HG03442 (cell line): Measurements from ENCODE around the gene CYP4B1.
"Not testable (repeated sequence)": the region's sequence is repeated elsewhere in the genome, so short reads cannot be mapped to it uniquely, and the experiment has no call there.

Experiments used
- ATAC-seq: cut with Tn5 transposase; IDR thresholded peaks from one replicate; pipeline ENCODE4 v1.9.1; 2021; ENCODE audit warnings: mild to moderate bottlenecking, moderate library complexity; ENCODE audit not compliant: unreplicated experiment

The CYP4B1 gene

GRCh38 chr1:46813858-46814396, 15.1 kb downstream of the CYP4B1 start:
- ATAC-seq, result no peak

- ATAC-seq, result no peak
Observed at GRCh38 chr1:46815133-46815532, 16.3 kb downstream of the CYP4B1 start.

- ATAC-seq, result no peak
Observed at GRCh38 chr1:46816930-46817329, 18.1 kb downstream of the CYP4B1 start.

- ATAC-seq, result no peak
Observed at GRCh38 chr1:46817814-46818213, 19.0 kb downstream of the CYP4B1 start.

GRCh38 chr1:46818591-46818990, 19.7 kb downstream of the CYP4B1 start:
- no peak for ATAC-seq

GRCh38 chr1:46819335-46819734, 20.5 kb downstream of the CYP4B1 start:
- no peak for ATAC-seq

- no peak for ATAC-seq
Observed at GRCh38 chr1:46820076-46820475, 21.2 kb downstream of the CYP4B1 start.

GRCh38 chr1:46820560-46821060, 21.8 kb downstream of the CYP4B1 start:
- no peak for ATAC-seq

GRCh38 chr1:46822248-46822826, 23.5 kb downstream of the CYP4B1 start:
- ATAC-seq, result no peak

GRCh38 chr1:46823151-46823550, 24.3 kb downstream of the CYP4B1 start:
- no peak for ATAC-seq

GRCh38 chr1:46826892-46827291, 28.0 kb downstream of the CYP4B1 start:
- ATAC-seq, result not testable (repeated sequence)

- ATAC-seq, result no peak
Observed at GRCh38 chr1:46830665-46831322, 31.9 kb downstream of the CYP4B1 start.

GRCh38 chr1:46835469-46835868, 36.6 kb downstream of the CYP4B1 start:
- ATAC-seq, result not testable (repeated sequence)

- not testable (repeated sequence) for ATAC-seq
Observed at GRCh38 chr1:46846386-46846785, 47.5 kb downstream of the CYP4B1 start.

- not testable (repeated sequence) for ATAC-seq
Observed at GRCh38 chr1:46857660-46858065, 58.8 kb downstream of the CYP4B1 start.

- ATAC-seq, result no peak
Observed at GRCh38 chr1:46862348-46862747, 63.5 kb downstream of the CYP4B1 start.
